Activated CD4-positive, alpha-beta T cell treated with anti-CD3 and anti-CD28 coated beads for 36 hours (primary cell): ENCODE results near the gene CES4A. TPM values are rescaled to one million over a fixed set of nuclear protein-coding genes. Genes with fewer than 3 reads are reported as not detected.

Source experiments
- ATAC-seq: fragments of 200-7000 bp; cut with Tn5 transposase; one replicate; pipeline ENCODE4 v1.10.0; 2021; ENCODE audit warnings: mild to moderate bottlenecking, moderate library complexity
- CTCF ChIA-PET: fragments of 350-600 bp; sonication (Branson Sonifier 250); formaldehyde crosslinking; loops from one replicate; lab custom pipeline; 2021; ENCODE audit warnings: antibody characterized with exemption; lab: Charles Lee
- POLR2A ChIA-PET: fragments of 350-600 bp; sonication (Branson Sonifier 250); formaldehyde crosslinking; loops from one replicate; lab custom pipeline; 2021; ENCODE audit warnings: antibody characterized with exemption, inconsistent platforms; lab: Charles Lee
- DNase-seq: peaks from one replicate; pipeline ENCODE4 v3.0.0-alpha.2; 2020
- H3K27ac Mint-ChIP-seq: one replicate; pipeline ENCODE4 v1.8.0; 2021; ENCODE audit warnings: mixed read lengths
- H3K27me3 Mint-ChIP-seq: one replicate; pipeline ENCODE4 v1.8.0; 2021; ENCODE audit warnings: mixed read lengths
- H3K36me3 Mint-ChIP-seq: one replicate; pipeline ENCODE4 v1.8.0; 2021; ENCODE audit warnings: low read depth, mixed read lengths
- H3K4me1 Mint-ChIP-seq: one replicate; pipeline ENCODE4 v1.8.0; 2021; ENCODE audit warnings: mixed read lengths
- H3K4me3 Mint-ChIP-seq: one replicate; pipeline ENCODE4 v1.8.0; 2021; ENCODE audit warnings: mild to moderate bottlenecking, moderate library complexity, mixed read lengths
- H3K9me3 Mint-ChIP-seq: one replicate; pipeline ENCODE4 v1.8.0; 2021; ENCODE audit warnings: low read depth, mixed read lengths
- intact Hi-C, 2 experiments: fragments of 100-400 bp; cut with DNase I in 1 of 2; cut with micrococcal nuclease in 1 of 2; formaldehyde crosslinking; loops; one replicate each; pipeline versions ENCODE4 v1.14.2 to v1.15.1; 2022 to 2024; cut with DNase I, micrococcal nuclease
- total RNA-seq, 2 experiments: library from RNA; stranded (reverse); gene quantifications; one replicate each; pipeline ENCODE4 v1.2.3, GENCODE V29; 2021

The CES4A gene
- total RNA-seq, 2 experiments from 2014 or later, result 13.5 to 15.7 TPM

DNA sequence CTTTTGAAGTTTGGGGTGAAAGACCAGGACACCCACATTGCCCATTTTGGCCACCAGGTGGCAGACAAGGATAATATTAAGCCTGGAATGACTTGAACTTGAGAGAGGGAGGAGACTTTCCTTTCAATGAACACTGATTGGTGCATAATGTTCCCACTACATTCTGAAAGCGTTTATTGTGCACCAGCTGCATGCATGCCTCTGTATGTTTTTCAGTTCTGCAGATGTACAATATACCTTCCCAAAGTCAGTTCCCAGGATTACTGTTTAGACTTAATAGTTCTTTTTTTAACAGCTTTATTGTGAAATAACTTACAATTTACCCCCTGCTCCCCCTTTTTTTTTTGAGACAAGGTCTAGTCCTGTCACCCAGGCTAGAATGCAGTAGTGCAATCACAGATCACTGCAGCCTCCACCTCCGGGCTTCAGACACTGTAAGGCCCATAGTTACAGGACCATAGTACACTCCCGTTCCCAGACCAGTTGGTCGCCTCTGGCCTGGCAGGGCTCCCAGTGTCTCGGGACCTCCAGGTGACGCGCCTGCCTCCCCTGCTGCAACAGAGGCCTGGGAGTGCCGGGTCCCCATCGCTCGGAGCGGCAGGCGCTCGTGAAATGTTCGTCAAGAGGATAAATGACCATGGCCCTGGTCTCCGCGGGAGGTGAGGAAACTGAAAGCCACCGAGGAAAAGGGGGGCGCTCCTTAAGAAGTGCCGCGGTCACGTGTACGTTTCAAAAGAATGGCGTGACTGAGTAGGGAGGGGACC is 40.9 kb upstream of the CES4A start:
- H3K27me3 Mint-ChIP-seq, result peaks cover 29% of the 10 kb centered on the region
- H3K36me3 Mint-ChIP-seq, result peaks cover 8% of the 10 kb centered on the region
- peak overlapping the region; percentile 67 for H3K4me3 Mint-ChIP-seq
- intact Hi-C loops, result loop anchor here (1.0 to 5.0 kb wide), 5 partner anchors 13 to 520 kb away; partner anchors contain the start of genes CIAO2B (in 1 of the 2), FBXL8 (in 1 of the 2) and TRADD (in 1 of the 2)
- peaks cover 6% of the 10 kb centered on the region for H3K9me3 Mint-ChIP-seq
- peak; percentile 92 for ATAC-seq
- peaks cover 22% of the 10 kb centered on the region for H3K4me1 Mint-ChIP-seq
- CTCF ChIA-PET, result interaction anchor here (0.8 to 1.9 kb wide), 7 partner anchors 11 to 238 kb away, joined by 3 to 9 read pairs (median 4); no protein-coding TSS in a partner anchor
- no peak overlapping the region for H3K27ac Mint-ChIP-seq
- POLR2A ChIA-PET, result interaction anchor here (0.6 kb wide), 1 partner anchor 212 kb away, joined by 4 read pairs; the partner anchor contains the start of genes FBXL8 and TRADD
- peak; percentile 92 for DNase-seq

DNA sequence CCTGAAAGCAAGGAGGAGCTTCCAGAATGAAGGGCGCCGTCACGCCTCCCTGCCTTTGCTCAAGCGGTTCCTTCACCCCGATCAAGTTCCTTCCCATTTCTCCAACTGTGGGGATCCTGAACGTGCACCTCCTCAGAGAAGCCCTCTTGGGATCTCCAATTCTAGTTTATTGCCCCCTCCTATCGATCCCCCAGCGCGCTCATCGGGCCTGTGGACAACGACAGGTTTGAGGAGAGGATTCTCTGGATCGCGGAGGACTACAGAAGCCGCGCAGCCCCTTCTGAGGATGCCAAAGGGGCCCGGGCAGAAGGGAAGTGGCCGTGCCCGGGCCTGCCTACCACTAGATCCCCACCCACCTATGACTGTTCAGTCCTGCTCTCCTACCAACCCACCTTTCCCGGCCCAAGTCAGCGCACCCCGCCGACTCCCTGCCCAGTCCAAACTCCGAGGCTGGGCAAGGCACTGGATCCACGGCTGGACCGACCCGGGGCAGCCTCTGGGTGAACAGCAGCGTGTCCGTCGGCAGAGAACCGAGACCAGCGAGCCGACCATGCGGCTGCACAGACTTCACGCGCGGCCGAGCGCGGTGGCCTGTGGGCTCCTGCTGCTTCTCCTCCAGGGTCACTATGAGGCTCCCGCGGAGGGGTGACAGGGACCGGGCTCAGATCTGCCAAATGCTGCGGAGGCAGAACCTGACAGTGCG is 40.1 kb upstream of the CES4A start:
- H3K4me3 Mint-ChIP-seq, result peak overlapping the region; percentile 67
- ChIA-PET POLR2A (no interaction called here), CTCF (interaction anchor here (0.6 to 1.9 kb wide), 7 partner anchors 10 to 177 kb away, joined by 3 to 9 read pairs (median 3); partner anchors contain the start of gene CES3)
- H3K27ac Mint-ChIP-seq, result peak overlapping the region; percentile 2
- peaks cover 34% of the 10 kb centered on the region for H3K27me3 Mint-ChIP-seq
- DNase-seq, result peak; percentile 24
- peaks cover 4% of the 10 kb centered on the region for H3K36me3 Mint-ChIP-seq
- peak; percentile 10 for ATAC-seq
- intact Hi-C loops, result loop anchor here in 1 of 2 experiments (5.0 kb wide), 1 partner anchor 519 kb away; no protein-coding TSS in a partner anchor
- peaks cover 6% of the 10 kb centered on the region for H3K9me3 Mint-ChIP-seq
- H3K4me1 Mint-ChIP-seq, result peaks cover 22% of the 10 kb centered on the region

DNA sequence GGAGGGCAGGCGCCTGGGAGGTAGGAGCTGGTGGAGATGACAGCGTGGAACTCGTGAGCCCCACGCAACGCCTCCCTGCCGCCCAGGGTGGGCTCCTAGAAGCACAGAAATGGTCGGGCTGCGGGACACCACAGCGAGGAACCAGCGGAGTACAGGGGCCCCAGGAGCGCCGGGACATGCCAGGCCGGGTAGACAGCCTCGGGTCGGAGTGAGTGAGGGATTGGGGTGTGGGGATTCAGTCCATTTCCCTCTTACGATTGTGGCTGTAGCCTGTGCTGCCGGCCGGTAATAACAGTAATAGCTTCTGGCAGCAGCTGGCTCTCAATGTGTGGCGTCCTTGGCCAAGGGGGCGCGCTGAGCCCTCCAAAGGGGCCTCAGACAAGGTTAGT is 39.6 kb upstream of the CES4A start:
- CTCF ChIA-PET, result interaction anchor here (0.6 to 1.4 kb wide), 7 partner anchors 10 to 236 kb away, joined by 3 to 8 read pairs (median 3); partner anchors contain the start of gene CES3
- POLR2A ChIA-PET, result no interaction called here
- H3K36me3 Mint-ChIP-seq, result peaks cover 4% of the 10 kb centered on the region
- ATAC-seq (no peak), DNase-seq (no peak)
- H3K27ac Mint-ChIP-seq, result no peak overlapping the region
- peak overlapping the region; percentile 67 for H3K4me3 Mint-ChIP-seq
- peaks cover 22% of the 10 kb centered on the region for H3K4me1 Mint-ChIP-seq
- peaks cover 36% of the 10 kb centered on the region for H3K27me3 Mint-ChIP-seq
- peaks cover 6% of the 10 kb centered on the region for H3K9me3 Mint-ChIP-seq
- intact Hi-C loops, result loop anchor here in 1 of 2 experiments (5.0 kb wide), 1 partner anchor 518 kb away; no protein-coding TSS in a partner anchor

DNA sequence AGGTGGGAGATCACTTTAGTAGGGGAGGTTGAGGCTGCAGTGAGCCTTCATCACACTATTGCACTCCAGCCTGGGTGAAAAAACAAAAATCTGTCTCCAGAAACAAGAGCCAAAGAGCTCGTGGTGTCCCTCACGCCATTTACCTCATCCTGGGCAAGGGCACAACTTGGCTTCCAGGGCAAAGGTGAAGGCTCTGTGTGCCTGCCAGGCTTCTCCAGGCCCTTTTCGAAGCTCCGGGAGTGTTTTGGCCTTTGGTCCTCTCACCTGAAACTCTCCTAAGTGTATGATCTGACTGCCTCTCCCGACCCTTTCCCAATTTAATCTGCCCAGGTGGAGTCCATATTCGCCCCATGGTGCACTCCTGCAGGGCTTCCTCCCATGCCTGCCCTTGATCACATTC is 38.9 kb upstream of the CES4A start:
- ChIA-PET POLR2A (no interaction called here), CTCF (interaction anchor here (0.8 to 1.6 kb wide), 7 partner anchors 9 to 236 kb away, joined by 3 to 8 read pairs (median 3); partner anchors contain the start of genes CES3, FBXL8 and TRADD)
- Mint-ChIP-seq H3K36me3 (no peaks in the 10 kb centered on the region), H3K9me3 (peaks cover 6% of the 10 kb centered on the region), H3K4me1 (peaks cover 22% of the 10 kb centered on the region), H3K27ac (no peak overlapping the region), H3K4me3 (no peak overlapping the region), H3K27me3 (peaks cover 39% of the 10 kb centered on the region)
- ATAC-seq, result no peak
- intact Hi-C loops, result loop anchor here in 1 of 2 experiments (5.0 kb wide), 1 partner anchor 518 kb away; no protein-coding TSS in a partner anchor
- no peak for DNase-seq

DNA sequence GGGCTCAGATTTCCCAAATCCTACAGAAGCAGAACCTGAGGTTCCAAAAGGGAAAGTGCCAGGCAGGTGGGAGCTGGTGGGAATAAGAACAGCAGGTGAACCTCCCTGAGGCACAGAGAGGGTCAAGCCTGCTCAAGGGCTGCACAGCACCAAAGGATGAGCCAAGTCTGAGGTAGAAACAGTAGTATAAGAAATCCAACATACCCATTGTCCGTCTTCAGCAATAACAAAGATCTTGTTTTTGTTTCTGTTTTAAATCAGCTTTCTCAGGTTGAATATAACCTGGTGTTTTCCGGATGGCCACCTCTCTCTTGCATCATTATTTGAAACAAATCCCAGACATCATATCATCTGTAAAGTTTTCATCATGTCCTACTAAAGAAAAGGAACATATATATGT is 38.0 kb upstream of the CES4A start:
- Mint-ChIP-seq H3K27me3 (peaks cover 39% of the 10 kb centered on the region), H3K4me3 (no peak overlapping the region), H3K36me3 (no peaks in the 10 kb centered on the region), H3K27ac (no peak overlapping the region), H3K4me1 (peaks cover 22% of the 10 kb centered on the region), H3K9me3 (peaks cover 6% of the 10 kb centered on the region)
- CTCF ChIA-PET, result interaction anchor here (1.2 to 1.6 kb wide), 3 partner anchors 25 to 235 kb away, joined by 3 to 4 read pairs (median 3); no protein-coding TSS in a partner anchor
- intact Hi-C loops, result no loop called here
- DNase-seq, result no peak
- no peak for ATAC-seq
- POLR2A ChIA-PET, result no interaction called here

DNA sequence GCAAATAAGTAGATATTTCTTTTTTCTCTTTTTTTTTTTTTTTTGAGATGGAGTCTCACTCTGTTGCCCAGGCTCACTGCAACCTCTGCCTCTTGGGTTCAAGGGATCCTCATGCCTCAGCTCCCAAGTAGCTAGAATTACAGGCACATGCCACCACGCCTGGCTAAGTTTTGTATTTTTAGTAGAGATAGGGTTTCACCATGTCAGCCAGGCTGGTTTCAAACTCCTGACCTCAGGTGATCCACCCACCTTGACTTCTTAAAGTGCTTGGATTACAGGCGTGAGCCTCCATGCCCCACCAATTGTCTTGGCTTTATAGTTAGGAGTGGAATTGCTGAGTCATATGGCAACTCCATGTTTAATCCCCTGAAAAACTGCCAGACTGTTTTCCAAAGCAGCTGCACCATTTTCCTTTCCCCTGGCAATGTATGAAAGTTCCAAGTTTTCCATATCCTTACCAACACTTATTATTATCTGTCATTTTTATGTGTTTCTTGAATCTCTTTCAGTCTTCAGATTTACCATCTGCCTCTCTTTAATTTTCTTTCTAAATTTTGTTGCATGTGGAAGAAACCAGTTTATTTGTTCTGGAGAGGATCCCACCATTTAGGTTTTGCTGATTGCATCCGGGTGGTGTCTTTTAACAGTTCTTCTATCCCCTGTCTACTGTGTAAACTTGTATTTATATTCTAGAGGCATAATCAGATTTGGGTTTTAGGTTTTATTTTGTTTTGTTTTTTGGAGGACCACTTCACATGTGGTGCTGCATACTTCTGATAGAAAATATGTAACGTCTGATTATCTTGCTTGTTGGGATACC is 37.2 kb upstream of the CES4A start:
- Mint-ChIP-seq H3K4me3 (no peak overlapping the region), H3K4me1 (peaks cover 22% of the 10 kb centered on the region)
- POLR2A ChIA-PET, result no interaction called here

DNA sequence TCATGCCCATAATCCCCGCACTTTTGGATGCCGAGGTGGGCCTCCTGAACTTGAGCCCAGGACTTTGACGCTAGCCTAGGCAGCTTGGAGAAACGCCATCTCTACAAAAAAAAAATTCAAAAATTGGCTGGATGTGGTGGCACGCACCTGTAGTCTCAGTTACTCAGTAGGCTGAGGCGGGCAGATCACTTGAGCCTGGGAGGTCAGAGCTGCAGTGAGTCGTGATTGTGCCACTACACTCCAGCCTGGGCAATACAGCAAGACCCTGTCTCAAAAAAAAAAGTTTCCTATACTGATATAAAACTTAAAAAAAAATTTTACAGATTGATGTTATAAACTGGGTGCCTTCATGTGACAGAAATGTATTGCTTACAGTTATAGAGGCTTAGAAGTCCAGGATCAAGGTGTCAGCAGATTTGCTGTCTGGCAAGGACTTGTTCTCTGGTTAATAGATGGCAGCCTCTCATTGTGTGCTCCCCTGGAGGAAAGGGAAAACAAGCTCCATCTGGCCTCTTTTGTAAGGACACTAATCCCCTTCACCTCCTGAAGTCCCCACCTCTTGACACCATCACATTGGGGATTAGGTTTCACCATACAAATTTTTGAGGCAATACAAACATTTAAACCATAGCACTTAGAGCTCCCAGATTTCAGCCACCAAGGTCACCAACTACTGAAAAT is 35.8 kb upstream of the CES4A start:
- CTCF ChIA-PET, result interaction anchor here (0.6 to 2.5 kb wide), 12 partner anchors 14 to 431 kb away, joined by 3 to 14 read pairs (median 4); no protein-coding TSS in a partner anchor
- Mint-ChIP-seq H3K4me3 (no peak overlapping the region), H3K9me3 (peaks cover 6% of the 10 kb centered on the region), H3K27ac (no peak overlapping the region), H3K27me3 (peaks cover 39% of the 10 kb centered on the region), H3K4me1 (peaks cover 16% of the 10 kb centered on the region), H3K36me3 (no peaks in the 10 kb centered on the region)
- ATAC-seq (no peak), DNase-seq (no peak)
- intact Hi-C loops, result no loop called here
- POLR2A ChIA-PET, result no interaction called here

More for the DNA sequence above, 37.2 kb upstream of the CES4A start:
- ATAC-seq (no peak), DNase-seq (no peak)
- Mint-ChIP-seq H3K27ac (no peak overlapping the region), H3K27me3 (peaks cover 39% of the 10 kb centered on the region), H3K9me3 (peaks cover 6% of the 10 kb centered on the region), H3K36me3 (no peaks in the 10 kb centered on the region)
- intact Hi-C loops, result no loop called here
- CTCF ChIA-PET, result interaction anchor here (1.0 to 2.0 kb wide), 4 partner anchors 24 to 211 kb away, joined by 3 to 10 read pairs (median 4); no protein-coding TSS in a partner anchor

DNA sequence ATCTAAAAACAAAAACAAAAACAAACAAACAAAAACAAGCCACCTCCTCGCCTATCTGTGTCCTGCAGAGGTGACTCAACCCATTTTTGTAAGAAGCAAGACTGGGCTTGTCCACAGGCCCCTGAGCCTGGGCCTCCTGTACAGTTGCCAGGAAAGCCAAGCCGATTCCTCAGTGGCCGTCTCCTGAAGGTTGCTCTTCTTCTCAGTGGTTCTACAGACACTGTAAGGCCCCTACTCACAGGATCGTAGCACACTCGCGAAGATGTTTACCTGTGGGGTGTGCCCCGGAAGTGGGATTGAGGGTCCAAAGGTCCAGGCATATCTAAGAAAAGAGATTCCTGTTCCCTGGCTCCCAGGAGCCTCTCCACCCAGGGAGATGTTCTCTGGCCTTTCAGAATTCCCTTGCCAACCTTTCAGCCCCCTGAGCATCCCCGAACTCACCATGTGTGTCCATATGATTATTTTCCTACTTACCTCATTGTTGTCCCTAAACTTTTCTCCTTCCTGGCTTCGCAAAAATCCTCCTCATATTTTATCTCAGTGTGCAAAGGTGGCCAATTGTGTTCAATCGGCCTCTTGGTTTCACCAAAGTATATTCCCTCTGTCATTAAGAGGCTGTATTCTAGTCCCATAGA is 34.8 kb upstream of the CES4A start:
- intact Hi-C loops, result loop anchor here in 1 of 2 experiments (1.0 kb wide), 4 partner anchors 24 to 232 kb away; no protein-coding TSS in a partner anchor
- peaks cover 11% of the 10 kb centered on the region for H3K4me1 Mint-ChIP-seq
- H3K36me3 Mint-ChIP-seq, result no peaks in the 10 kb centered on the region
- CTCF ChIA-PET, result interaction anchor here (0.6 to 2.5 kb wide), 30 partner anchors 9 to 432 kb away, joined by 3 to 19 read pairs (median 4); partner anchors contain the start of genes B3GNT9, FBXL8 and TRADD
- no peak for ATAC-seq
- peaks cover 33% of the 10 kb centered on the region for H3K27me3 Mint-ChIP-seq
- peaks cover 6% of the 10 kb centered on the region for H3K9me3 Mint-ChIP-seq
- no peak overlapping the region for H3K27ac Mint-ChIP-seq
- H3K4me3 Mint-ChIP-seq, result no peak overlapping the region
- POLR2A ChIA-PET, result interaction anchor here (1.1 kb wide), 1 partner anchor 13 kb away, joined by 3 read pairs; no protein-coding TSS in a partner anchor
- no peak for DNase-seq

DNA sequence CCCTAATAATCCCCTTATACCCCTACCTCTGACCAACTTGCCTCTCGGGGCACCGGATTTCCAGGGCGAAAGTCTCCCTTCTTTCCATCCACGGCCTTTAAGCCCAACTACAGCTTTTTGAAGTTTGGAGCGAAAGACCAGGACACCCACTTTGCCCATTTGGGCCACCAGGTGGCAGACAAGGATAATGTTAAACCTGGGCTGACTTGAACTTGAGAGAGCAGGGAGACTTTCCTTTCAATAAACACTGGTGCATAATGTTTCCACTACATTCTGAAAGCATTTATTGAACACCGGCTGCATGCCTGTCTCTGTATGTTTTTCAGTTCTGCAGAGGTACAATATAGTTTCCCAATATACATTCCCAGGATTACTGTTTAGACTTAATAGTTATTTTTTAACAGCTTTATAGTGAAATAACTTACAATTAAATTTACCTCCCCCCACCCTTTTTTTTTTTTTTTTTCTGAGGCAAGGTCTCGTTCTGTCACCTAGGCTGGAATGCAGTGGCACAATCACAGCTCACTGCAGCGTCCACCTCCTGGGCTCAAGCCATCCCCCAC is 34.2 kb upstream of the CES4A start:
- ATAC-seq (peak; percentile 85), DNase-seq (peak; percentile 87)
- Mint-ChIP-seq H3K36me3 (no peaks in the 10 kb centered on the region), H3K27me3 (peaks cover 28% of the 10 kb centered on the region), H3K4me3 (no peak overlapping the region), H3K4me1 (peaks cover 9% of the 10 kb centered on the region), H3K27ac (no peak overlapping the region), H3K9me3 (peaks cover 6% of the 10 kb centered on the region)
- intact Hi-C loops, result loop anchor here in 1 of 2 experiments (1.0 kb wide), 4 partner anchors 23 to 231 kb away; no protein-coding TSS in a partner anchor
- ChIA-PET POLR2A (interaction anchor here (1.1 kb wide), 1 partner anchor 14 kb away, joined by 3 read pairs; no protein-coding TSS in a partner anchor), CTCF (interaction anchor here (0.7 to 2.5 kb wide), 26 partner anchors 9 to 330 kb away, joined by 3 to 19 read pairs (median 4); partner anchors contain the start of genes B3GNT9, FBXL8 and TRADD)
